RWPE1 (cell line): Measurements from ENCODE around the gene ACP7.

Source experiments
- CTCF ChIA-PET: fragments of 350-600 bp; sonication (Branson Sonifier 250); formaldehyde crosslinking; extraction: SDS; loops from one replicate; lab custom pipeline; 2021; lab: Yijun Ruan, JAX
- POLR2A ChIA-PET: fragments of 400-600 bp; formaldehyde crosslinking; extraction: SDS; loops from one replicate; lab custom pipeline; 2020; ENCODE audit warnings: antibody characterized with exemption; ENCODE audit not compliant: low non-redundant PET; lab: Yijun Ruan, JAX
- DNase-seq: peaks from one replicate; pipeline ENCODE4 v3.0.0; 2012; ENCODE audit warnings: low spot score
- H3K27ac ChIP-seq: fragments of 450-650 bp; 2 replicates; pipeline ENCODE4 v1.5.1; 2017
- CTCF ChIP-seq: fragments of 450-650 bp; conservative IDR thresholded peaks from 2 replicates; pipeline ENCODE4 v1.5.1; 2017; ENCODE audit warnings: low read depth, mild to moderate bottlenecking

The ACP7 gene

DNA sequence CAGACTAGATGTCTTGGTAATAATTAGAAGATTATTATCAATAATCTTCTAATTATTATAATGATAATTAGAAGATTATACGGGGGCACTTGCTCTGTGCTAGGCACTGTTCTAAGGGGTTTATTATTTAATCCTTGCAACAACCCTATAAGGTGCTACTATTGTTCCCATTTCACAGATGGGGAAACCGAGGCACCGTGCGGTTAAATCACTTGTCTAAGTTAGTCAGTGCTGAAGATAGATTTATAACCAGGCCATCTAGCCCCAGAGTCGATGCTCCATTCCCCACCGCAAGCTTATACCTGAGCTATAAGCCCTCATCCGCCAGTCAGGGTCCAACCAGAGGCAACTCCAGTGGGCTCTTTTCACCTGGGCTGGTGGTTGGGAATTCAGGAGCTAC, 2.0 kb upstream of the ACP7 start:
- H3K27ac ChIP-seq: no peak overlapping the region
- ChIA-PET POLR2A (no interaction called here), CTCF (no interaction called here)
- TF ChIP-seq CTCF: no peak
- DNase-seq: no peak

DNA sequence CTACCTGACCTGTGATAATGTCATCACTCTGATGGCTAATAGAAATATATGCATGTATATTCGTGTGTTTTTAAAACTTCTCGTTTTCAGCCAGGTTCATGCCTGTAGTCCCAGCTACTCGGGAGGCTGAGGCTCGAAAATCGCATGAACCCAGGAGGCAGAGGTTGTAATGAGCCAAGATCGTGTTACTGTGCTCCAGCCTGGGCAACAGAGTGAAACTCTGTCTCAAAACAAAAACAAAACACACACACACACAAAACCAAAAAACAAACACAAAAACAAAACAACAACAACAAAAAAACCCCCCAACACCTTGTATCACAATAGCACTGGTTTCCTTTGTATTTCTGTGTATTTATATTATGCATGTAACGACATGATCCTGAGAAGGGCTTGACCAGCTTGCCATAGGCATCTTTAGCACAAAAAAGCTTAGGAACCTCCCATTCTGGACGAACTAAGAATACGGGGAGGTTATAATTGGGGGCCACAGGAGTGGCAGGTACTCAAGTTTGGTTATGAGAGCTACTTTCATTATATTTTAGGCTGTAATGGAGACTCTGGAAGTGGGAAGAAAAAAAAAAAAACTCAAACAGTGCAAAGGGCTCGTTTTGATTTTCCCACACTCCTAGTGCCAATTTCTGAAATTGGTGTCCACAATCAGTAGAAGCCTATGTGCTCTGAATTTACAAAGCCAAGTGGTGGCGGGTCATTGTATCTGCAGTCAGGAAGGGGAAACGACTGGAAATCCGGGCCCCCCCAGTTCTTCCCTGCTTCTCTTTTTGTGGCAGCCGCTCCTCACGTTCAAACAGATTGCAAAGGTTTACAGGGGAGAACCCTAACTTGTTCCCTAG, 1.2 kb upstream of the ACP7 start:
- ChIA-PET CTCF (interaction anchor here (1.0 to 1.4 kb wide), 2 partner anchors 13 to 32 kb away, joined by 3 read pairs; no protein-coding TSS in a partner anchor), POLR2A (interaction anchor here (0.6 kb wide), 2 partner anchors 154 to 353 kb away, joined by 3 to 7 read pairs; partner anchors contain the start of gene RPS16)
- H3K27ac ChIP-seq: no peak overlapping the region
- no peak for DNase-seq
- no peak for TF ChIP-seq CTCF

GRCh38 chr19:39083599-39083982, 577 bp upstream of the ACP7 start:
- TF ChIP-seq CTCF: no peak
- no peak overlapping the region for H3K27ac ChIP-seq
- ChIA-PET CTCF (interaction anchor here (0.9 to 1.4 kb wide), 3 partner anchors 12 to 33 kb away, joined by 3 to 4 read pairs (median 3); no protein-coding TSS in a partner anchor), POLR2A (no interaction called here)
- DNase-seq: no peak

DNA sequence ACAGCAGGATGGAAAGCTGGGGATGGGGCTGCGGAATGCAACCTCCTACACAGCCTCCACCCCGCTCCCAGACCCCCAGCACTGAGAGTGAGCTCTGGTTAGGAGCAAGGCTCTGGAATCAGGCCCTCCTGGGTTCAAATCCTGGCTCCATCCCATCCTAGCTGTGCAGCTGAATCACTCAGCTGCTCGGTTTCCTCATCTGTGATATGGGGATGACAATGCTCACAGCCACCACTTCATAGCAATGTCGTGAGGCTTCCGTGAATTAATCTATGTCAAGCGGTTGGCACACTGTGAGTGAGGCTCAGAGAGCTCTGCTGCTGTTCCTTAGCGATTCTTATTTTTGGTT, 538 bp downstream of the ACP7 start:
- no peak for DNase-seq
- no peak overlapping the region for H3K27ac ChIP-seq
- POLR2A ChIA-PET: no interaction called here
- no peak for TF ChIP-seq CTCF
- CTCF ChIA-PET: interaction anchor here (0.6 to 0.9 kb wide), 3 partner anchors 32 to 450 kb away, joined by 3 to 6 read pairs (median 4); no protein-coding TSS in a partner anchor

GRCh38 chr19:39085392-39085791, 1.2 kb downstream of the ACP7 start:
- ChIA-PET POLR2A (no interaction called here), CTCF (interaction anchor here (0.5 to 0.9 kb wide), 3 partner anchors 33 to 1220 kb away, joined by 3 to 6 read pairs (median 3); no protein-coding TSS in a partner anchor)
- DNase-seq: no peak
- no peak for TF ChIP-seq CTCF
- H3K27ac ChIP-seq: no peak overlapping the region

DNA sequence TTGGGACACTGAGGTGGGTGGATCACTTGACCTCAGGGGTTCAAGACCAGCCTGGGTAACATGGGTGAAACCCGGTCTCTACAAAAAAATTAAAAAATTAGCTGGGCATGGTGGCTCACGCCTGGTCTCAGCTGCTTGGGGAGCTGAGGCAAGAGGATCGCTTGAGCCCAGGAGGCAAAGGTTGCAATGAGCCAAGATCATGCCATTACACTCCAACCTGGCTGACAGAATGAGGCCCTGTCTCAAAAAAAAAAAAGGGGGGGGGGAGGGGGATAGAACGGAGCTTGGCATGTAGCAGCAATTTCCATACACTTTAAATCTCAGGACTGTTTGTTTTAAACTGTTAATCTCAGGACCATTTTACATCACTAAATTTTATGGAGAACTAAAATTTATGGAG, 2.2 kb downstream of the ACP7 start:
- POLR2A ChIA-PET: interaction anchor here (0.7 kb wide), 1 partner anchor 47 kb away, joined by 5 read pairs; no protein-coding TSS in a partner anchor
- CTCF ChIA-PET: interaction anchor here (0.6 to 0.8 kb wide), 3 partner anchors 24 to 201 kb away, joined by 4 to 7 read pairs (median 6); no protein-coding TSS in a partner anchor
- no peak for TF ChIP-seq CTCF
- DNase-seq: no peak
- no peak overlapping the region for H3K27ac ChIP-seq
